MM.1S (cell line): ENCODE results near the gene KLHDC7B.

Experiments
- DNase-seq: peaks from one replicate; pipeline ENCODE4 v3.0.0-alpha.2; 2015
- H2AFZ ChIP-seq: fragments of 300-600 bp; sonication (generic); 2 replicates; pipeline ENCODE4 v1.6.0; 2016; ENCODE audit warnings: antibody characterized with exemption, low read length
- H3F3A ChIP-seq: fragments of 300-600 bp; sonication (generic); 2 replicates; pipeline ENCODE4 v1.6.1; 2016; ENCODE audit warnings: mild to moderate bottlenecking, antibody characterized with exemption, low read length, moderate library complexity, mixed read lengths; ENCODE audit not compliant: insufficient read depth
- H3K27ac ChIP-seq: fragments of 300-600 bp; sonication (generic); 2 replicates; pipeline ENCODE4 v1.5.1; 2016; ENCODE audit warnings: mild to moderate bottlenecking, low read length
- H3K27me3 ChIP-seq: fragments of 300-600 bp; sonication (generic); replicated peaks from 2 replicates; pipeline ENCODE4 v1.6.0; 2016; ENCODE audit warnings: low read length; ENCODE audit not compliant: insufficient read depth
- H3K36me3 ChIP-seq: fragments of 300-600 bp; sonication (generic); replicated peaks from 2 replicates; pipeline ENCODE4 v1.6.1; 2016; ENCODE audit warnings: mild to moderate bottlenecking, low read length, mixed read lengths; ENCODE audit not compliant: insufficient read depth
- H3K4me1 ChIP-seq: fragments of 300-600 bp; sonication (generic); 2 replicates; pipeline ENCODE4 v1.6.1; 2016; ENCODE audit warnings: low read length, mixed read lengths
- H3K4me2 ChIP-seq: fragments of 300-600 bp; sonication (generic); 2 replicates; pipeline ENCODE4 v1.6.0; 2016; ENCODE audit warnings: low read depth, low read length
- H3K4me3 ChIP-seq: fragments of 300-600 bp; sonication (generic); 2 replicates; pipeline ENCODE4 v1.5.1; 2016; ENCODE audit warnings: low read length, mixed read lengths
- H3K79me2 ChIP-seq: fragments of 300-600 bp; sonication (generic); 2 replicates; pipeline ENCODE4 v1.6.1; 2016; ENCODE audit warnings: mixed run types, low read length, mixed read lengths
- H3K9ac ChIP-seq: fragments of 300-600 bp; sonication (generic); 2 replicates; pipeline ENCODE4 v1.6.1; 2016; ENCODE audit warnings: low read length, mixed read lengths
- H3K9me2 ChIP-seq: fragments of 300-600 bp; sonication (generic); replicated peaks from 2 replicates; pipeline ENCODE4 v1.6.1; 2016; ENCODE audit warnings: mild to moderate bottlenecking, low read length, mixed read lengths; ENCODE audit not compliant: insufficient read depth
- H3K9me3 ChIP-seq: fragments of 300-600 bp; sonication (generic); replicated peaks from 2 replicates; pipeline ENCODE4 v1.6.1; 2016; ENCODE audit warnings: mild to moderate bottlenecking, low read length, mixed read lengths; ENCODE audit not compliant: insufficient read depth
- H4K20me1 ChIP-seq: fragments of 300-600 bp; sonication (generic); 2 replicates; pipeline ENCODE4 v1.6.1; 2016; ENCODE audit warnings: mild to moderate bottlenecking, low read length, moderate library complexity, mixed read lengths; ENCODE audit not compliant: insufficient read depth
- EZH2 ChIP-seq: fragments of 300-600 bp; sonication (generic); optimal IDR thresholded peaks from 2 replicates; pipeline ENCODE3; 2017; ENCODE audit warnings: low read depth, mild to moderate bottlenecking, antibody characterized with exemption, low read length, mixed read lengths
- EZH2phosphoT487 ChIP-seq: fragments of 300-600 bp; sonication (generic); IDR thresholded peaks from 2 replicates; pipeline ENCODE4 v1.6.1; 2018; ENCODE audit warnings: antibody characterized with exemption, low read length
- TF ChIP-seq, protein P1 (sequence below): fragments of 300-600 bp; sonication (generic); IDR thresholded peaks from 2 replicates; pipeline ENCODE4 v1.5.1; 2016; ENCODE audit warnings: antibody characterized with exemption, low read length, mixed read lengths

The KLHDC7B gene

GRCh38 chr22:50579752-50580151, 34.1 kb downstream of the KLHDC7B start:
- peaks cover 19% of the 10 kb centered on the region for H3K79me2 ChIP-seq
- no peaks in the 10 kb centered on the region for H3K9me2 ChIP-seq
- H3K9ac ChIP-seq = no peak overlapping the region
- H3K27ac ChIP-seq = no peak overlapping the region
- H2AFZ ChIP-seq = no peak overlapping the region
- no peak overlapping the region for H3K4me2 ChIP-seq
- no peak for TF ChIP-seq EZH2phosphoT487
- TF ChIP-seq, protein P1, sequence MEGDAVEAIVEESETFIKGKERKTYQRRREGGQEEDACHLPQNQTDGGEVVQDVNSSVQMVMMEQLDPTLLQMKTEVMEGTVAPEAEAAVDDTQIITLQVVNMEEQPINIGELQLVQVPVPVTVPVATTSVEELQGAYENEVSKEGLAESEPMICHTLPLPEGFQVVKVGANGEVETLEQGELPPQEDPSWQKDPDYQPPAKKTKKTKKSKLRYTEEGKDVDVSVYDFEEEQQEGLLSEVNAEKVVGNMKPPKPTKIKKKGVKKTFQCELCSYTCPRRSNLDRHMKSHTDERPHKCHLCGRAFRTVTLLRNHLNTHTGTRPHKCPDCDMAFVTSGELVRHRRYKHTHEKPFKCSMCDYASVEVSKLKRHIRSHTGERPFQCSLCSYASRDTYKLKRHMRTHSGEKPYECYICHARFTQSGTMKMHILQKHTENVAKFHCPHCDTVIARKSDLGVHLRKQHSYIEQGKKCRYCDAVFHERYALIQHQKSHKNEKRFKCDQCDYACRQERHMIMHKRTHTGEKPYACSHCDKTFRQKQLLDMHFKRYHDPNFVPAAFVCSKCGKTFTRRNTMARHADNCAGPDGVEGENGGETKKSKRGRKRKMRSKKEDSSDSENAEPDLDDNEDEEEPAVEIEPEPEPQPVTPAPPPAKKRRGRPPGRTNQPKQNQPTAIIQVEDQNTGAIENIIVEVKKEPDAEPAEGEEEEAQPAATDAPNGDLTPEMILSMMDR = no peak
- TF ChIP-seq EZH2 = no peak
- no peak for DNase-seq
- no peaks in the 10 kb centered on the region for H3K36me3 ChIP-seq
- no peaks in the 10 kb centered on the region for H3F3A ChIP-seq
- H4K20me1 ChIP-seq = no peaks in the 10 kb centered on the region
- H3K27me3 ChIP-seq = no peaks in the 10 kb centered on the region
- no peaks in the 10 kb centered on the region for H3K9me3 ChIP-seq
- H3K4me3 ChIP-seq = no peak overlapping the region
- peaks cover 8% of the 10 kb centered on the region; the same call in 1 of the 2 replicates for H3K4me1 ChIP-seq

DNA sequence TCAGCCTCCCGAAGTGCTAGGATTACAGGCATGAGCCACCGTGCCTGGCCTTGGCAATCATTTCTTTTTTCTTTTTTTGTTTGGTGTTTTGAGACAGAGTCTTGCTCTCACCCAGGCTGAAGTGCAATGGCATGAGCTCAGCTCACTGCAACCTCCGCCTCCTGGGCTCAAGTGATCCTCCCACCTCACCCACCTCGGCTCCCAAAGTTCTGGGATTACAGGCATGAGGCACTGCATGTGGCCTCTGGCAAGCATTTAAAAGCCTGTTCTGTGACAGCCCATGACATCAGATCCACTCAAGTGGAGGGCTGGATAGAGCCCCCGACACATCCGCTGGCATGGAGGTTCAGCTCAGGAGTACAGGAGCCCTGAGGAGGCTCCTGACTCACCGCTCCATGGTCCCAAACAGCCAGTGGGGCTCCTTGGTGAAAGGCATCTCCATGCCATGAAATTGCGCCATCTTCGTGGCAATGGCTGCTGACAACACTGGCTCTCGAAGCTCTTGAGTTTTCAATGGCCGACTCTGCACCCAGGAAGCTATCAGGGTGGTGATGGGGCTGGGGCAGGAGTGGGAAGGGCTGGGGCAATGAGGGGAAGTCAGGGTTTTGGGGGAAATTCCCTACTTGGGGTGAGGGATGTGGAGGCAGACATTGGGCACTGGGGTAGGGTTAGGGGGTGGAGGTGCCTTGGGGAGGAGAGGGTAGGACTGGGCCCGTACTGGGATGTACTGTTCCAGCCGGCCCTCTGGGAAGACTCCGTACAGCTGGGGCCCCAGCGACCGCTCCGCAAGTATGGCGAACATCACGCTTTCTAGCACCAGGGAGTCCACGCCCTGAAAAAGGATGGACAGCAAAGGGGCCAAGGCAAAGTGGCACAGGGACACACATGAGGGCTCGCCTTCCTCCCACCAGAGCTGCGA, 35.6 kb downstream of the KLHDC7B start:
- Histone ChIP-seq H3K9ac (peak overlapping the region; percentile 99; the same call in 1 of the 2 replicates), H3K9me2 (no peaks in the 10 kb centered on the region), H3K79me2 (peaks cover 19% of the 10 kb centered on the region), H3K4me1 (peaks cover 8% of the 10 kb centered on the region; the same call in 1 of the 2 replicates), H3K4me2 (peak overlapping the region; percentile 93), H2AFZ (no peak overlapping the region; the same call in 1 of the 2 replicates), H3K27ac (no peak overlapping the region), H3K9me3 (no peaks in the 10 kb centered on the region), H4K20me1 (no peaks in the 10 kb centered on the region), H3F3A (no peaks in the 10 kb centered on the region), H3K4me3 (peak overlapping the region; percentile 97), H3K27me3 (no peaks in the 10 kb centered on the region), H3K36me3 (no peaks in the 10 kb centered on the region)
- no peak for DNase-seq
- TF ChIP-seq EZH2phosphoT487 (no peak), EZH2 (no peak)
- TF ChIP-seq, protein P1 = no peak

DNA sequence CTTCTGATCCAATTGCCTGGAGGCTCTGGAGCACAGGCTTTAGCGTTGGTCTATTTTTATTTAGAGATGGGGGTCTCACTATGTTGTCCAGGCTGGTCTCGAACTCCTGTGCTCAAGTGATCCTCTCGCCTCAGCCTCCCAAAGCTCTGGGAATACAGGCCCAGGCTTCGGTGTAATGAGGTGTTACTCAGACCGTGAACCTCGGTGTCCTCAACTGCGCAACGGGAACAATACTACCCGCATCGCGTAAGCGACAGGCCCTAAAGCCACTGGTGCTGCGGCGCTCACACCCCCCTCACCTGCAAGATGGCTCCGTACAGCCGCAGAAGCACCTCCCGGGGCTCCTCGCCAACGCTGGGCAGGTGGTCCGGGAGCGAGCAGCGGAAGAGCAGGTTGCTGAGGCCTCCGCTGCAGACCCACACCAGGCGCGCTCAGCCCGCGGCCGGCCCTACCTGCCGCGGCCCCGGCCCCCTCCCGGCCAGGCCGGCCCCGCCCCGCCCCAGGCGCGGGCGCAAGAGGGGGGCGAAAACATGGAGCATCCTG, 36.3 kb downstream of the KLHDC7B start:
- Histone ChIP-seq H3K27me3 (no peaks in the 10 kb centered on the region), H3K4me2 (peak overlapping the region; percentile 93), H3K9me3 (no peaks in the 10 kb centered on the region), H3K27ac (peak overlapping the region; percentile 94; the same call in 1 of the 2 replicates), H3F3A (no peaks in the 10 kb centered on the region), H3K36me3 (no peaks in the 10 kb centered on the region), H4K20me1 (no peaks in the 10 kb centered on the region), H2AFZ (peak overlapping the region; percentile 98), H3K4me3 (peak overlapping the region; percentile 97), H3K4me1 (peaks cover 8% of the 10 kb centered on the region; the same call in 1 of the 2 replicates), H3K9me2 (no peaks in the 10 kb centered on the region), H3K79me2 (peaks cover 19% of the 10 kb centered on the region), H3K9ac (peak overlapping the region; percentile 99)
- DNase-seq = peak; percentile 33
- TF ChIP-seq EZH2phosphoT487 (no peak), EZH2 (no peak)
- TF ChIP-seq, protein P1 = no peak
